ENCODE results near the gene TBCB.

The TBCB gene

DNA sequence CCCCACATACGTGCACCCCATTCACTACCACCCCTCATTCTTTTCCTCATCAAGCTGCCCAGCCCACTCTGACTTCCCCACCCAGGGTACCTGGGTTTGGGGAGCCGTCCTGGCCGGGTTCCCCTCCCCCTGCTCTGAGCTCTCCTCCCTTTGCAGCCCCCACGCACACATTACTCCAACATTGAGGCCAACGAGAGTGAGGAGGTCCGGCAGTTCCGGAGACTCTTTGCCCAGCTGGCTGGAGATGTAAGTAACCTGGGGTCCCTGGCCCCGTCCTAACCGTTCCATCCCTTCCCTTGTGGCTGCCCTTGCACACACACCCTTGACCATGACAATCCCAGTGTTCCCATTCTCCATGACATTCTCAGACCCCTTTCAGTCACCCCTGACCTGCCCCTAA, 27.2 kb downstream of the TBCB start:
- H3K27me3 ChIP-seq (ENCODE audit: control insufficient read depth, low read length), result no peaks in the 10 kb centered on the region
- H3K4me3 ChIP-seq (ENCODE audit: low read length), result no peak overlapping the region
- peaks cover 22% of the 10 kb centered on the region for H3K79me2 ChIP-seq (ENCODE audit: control insufficient read depth, low read length)
- no peak overlapping the region for H3K27ac ChIP-seq (ENCODE audit: low read depth, low read length)
- H4K20me1 ChIP-seq (ENCODE audit: control insufficient read depth, insufficient read depth, low read depth, low read length), result peaks cover 3% of the 10 kb centered on the region; the same call in 1 of the 2 replicates
- H3K4me2 ChIP-seq (ENCODE audit: low read length), result no peak overlapping the region
- peaks cover 11% of the 10 kb centered on the region for H3K4me1 ChIP-seq (ENCODE audit: control insufficient read depth, low read length)
- H3K9me3 ChIP-seq (ENCODE audit: control insufficient read depth, insufficient read depth, low read length), result no peaks in the 10 kb centered on the region
- no peaks in the 10 kb centered on the region for H3K9me2 ChIP-seq (replicated peaks; ENCODE audit: control insufficient read depth, low read length)
- no peak for TF ChIP-seq EZH2phosphoT487 (IDR thresholded peaks at IDR 0.05; ENCODE audit: borderline replicate concordance, low read length)
- TF ChIP-seq, protein P1, sequence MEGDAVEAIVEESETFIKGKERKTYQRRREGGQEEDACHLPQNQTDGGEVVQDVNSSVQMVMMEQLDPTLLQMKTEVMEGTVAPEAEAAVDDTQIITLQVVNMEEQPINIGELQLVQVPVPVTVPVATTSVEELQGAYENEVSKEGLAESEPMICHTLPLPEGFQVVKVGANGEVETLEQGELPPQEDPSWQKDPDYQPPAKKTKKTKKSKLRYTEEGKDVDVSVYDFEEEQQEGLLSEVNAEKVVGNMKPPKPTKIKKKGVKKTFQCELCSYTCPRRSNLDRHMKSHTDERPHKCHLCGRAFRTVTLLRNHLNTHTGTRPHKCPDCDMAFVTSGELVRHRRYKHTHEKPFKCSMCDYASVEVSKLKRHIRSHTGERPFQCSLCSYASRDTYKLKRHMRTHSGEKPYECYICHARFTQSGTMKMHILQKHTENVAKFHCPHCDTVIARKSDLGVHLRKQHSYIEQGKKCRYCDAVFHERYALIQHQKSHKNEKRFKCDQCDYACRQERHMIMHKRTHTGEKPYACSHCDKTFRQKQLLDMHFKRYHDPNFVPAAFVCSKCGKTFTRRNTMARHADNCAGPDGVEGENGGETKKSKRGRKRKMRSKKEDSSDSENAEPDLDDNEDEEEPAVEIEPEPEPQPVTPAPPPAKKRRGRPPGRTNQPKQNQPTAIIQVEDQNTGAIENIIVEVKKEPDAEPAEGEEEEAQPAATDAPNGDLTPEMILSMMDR (IDR thresholded peaks at IDR 0.05; ENCODE audit: low read depth, low read length, poor library complexity, severe bottlenecking), result no peak
- no peaks in the 10 kb centered on the region for H3F3A ChIP-seq (ENCODE audit: control insufficient read depth, insufficient read depth)
- peaks cover 36% of the 10 kb centered on the region for H3K36me3 ChIP-seq (ENCODE audit: control insufficient read depth, low read length)

DNA sequence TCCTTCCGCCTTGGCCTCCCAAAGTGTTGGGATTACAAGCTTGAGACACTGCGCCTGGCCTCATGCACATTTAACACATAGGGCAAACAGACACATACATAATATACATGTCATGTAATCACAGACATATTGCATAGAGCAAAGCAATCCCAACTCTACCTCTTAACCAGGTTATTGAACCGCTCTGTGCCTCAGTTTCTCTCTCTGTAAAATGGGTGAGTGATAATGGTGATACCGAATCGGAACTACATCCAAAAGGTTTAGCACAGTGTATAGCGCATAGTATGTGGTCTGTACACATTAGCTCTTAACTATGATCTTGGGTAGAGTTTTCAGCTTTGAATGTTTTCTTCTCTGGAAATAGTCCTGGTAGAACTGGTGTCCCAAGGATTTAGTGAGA, 29.4 kb downstream of the TBCB start:
- TF ChIP-seq, protein P1 (IDR thresholded peaks at IDR 0.05; ENCODE audit: low read depth, low read length, poor library complexity, severe bottlenecking), result no peak
- TF ChIP-seq EZH2phosphoT487 (IDR thresholded peaks at IDR 0.05; ENCODE audit: borderline replicate concordance, low read length), result no peak
- no peak overlapping the region for H3K4me3 ChIP-seq (ENCODE audit: low read length)
- H3K27ac ChIP-seq (ENCODE audit: low read depth, low read length), result no peak overlapping the region
- no peaks in the 10 kb centered on the region for H3K27me3 ChIP-seq (ENCODE audit: control insufficient read depth, low read length)
- no peak overlapping the region for H3K4me2 ChIP-seq (ENCODE audit: low read length)
- peaks cover 45% of the 10 kb centered on the region for H3K36me3 ChIP-seq (ENCODE audit: control insufficient read depth, low read length)
- peaks cover 8% of the 10 kb centered on the region for H3K4me1 ChIP-seq (ENCODE audit: control insufficient read depth, low read length)
- peaks cover 3% of the 10 kb centered on the region; the same call in 1 of the 2 replicates for H4K20me1 ChIP-seq (ENCODE audit: control insufficient read depth, insufficient read depth, low read depth, low read length)
- no peaks in the 10 kb centered on the region for H3F3A ChIP-seq (ENCODE audit: control insufficient read depth, insufficient read depth)
- H3K9me3 ChIP-seq (ENCODE audit: control insufficient read depth, insufficient read depth, low read length), result no peaks in the 10 kb centered on the region
- H3K79me2 ChIP-seq (ENCODE audit: control insufficient read depth, low read length), result peaks cover 22% of the 10 kb centered on the region
- H3K9me2 ChIP-seq (replicated peaks; ENCODE audit: control insufficient read depth, low read length), result no peaks in the 10 kb centered on the region

DNA sequence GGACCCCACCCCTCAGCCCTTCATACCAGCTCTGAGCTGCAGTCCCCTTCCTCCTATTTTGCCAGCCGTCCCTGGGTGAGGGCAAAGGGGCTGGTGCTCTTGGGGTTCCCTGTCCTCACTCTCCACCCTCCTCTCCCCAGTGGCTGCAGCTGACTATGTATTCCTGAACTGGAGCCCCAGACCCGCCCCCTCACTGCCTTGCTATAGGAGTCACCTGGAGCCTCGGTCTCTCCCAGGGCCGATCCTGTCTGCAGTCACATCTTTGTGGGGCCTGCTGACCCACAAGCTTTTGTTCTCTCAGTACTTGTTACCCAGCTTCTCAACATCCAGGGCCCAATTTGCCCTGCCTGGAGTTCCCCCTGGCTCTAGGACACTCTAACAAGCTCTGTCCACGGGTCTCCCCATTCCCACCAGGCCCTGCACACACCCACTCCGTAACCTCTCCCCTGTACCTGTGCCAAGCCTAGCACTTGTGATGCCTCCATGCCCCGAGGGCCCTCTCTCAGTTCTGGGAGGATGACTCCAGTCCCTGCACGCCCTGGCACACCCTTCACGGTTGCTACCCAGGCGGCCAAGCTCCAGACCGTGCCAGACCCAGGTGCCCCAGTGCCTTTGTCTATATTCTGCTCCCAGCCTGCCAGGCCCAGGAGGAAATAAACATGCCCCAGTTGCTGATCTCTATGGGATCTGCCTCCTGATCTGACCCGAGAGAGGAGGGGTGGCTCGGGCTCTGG, 34.6 kb downstream of the TBCB start:
- Histone ChIP-seq H4K20me1 (ENCODE audit: control insufficient read depth, insufficient read depth, low read depth, low read length) (no peaks in the 10 kb centered on the region), H3F3A (ENCODE audit: control insufficient read depth, insufficient read depth) (no peaks in the 10 kb centered on the region), H3K4me1 (ENCODE audit: control insufficient read depth, low read length) (no peaks in the 10 kb centered on the region), H3K9me3 (ENCODE audit: control insufficient read depth, insufficient read depth, low read length) (no peaks in the 10 kb centered on the region), H3K27ac (ENCODE audit: low read depth, low read length) (no peak overlapping the region), H3K4me3 (ENCODE audit: low read length) (no peak overlapping the region), H3K9me2 (replicated peaks; ENCODE audit: control insufficient read depth, low read length) (no peaks in the 10 kb centered on the region), H3K4me2 (ENCODE audit: low read length) (no peak overlapping the region), H3K27me3 (ENCODE audit: control insufficient read depth, low read length) (no peaks in the 10 kb centered on the region), H3K79me2 (ENCODE audit: control insufficient read depth, low read length) (no peaks in the 10 kb centered on the region), H3K36me3 (ENCODE audit: control insufficient read depth, low read length) (peaks cover 33% of the 10 kb centered on the region)
- TF ChIP-seq, protein P1 (IDR thresholded peaks at IDR 0.05; ENCODE audit: low read depth, low read length, poor library complexity, severe bottlenecking), result no peak
- TF ChIP-seq EZH2phosphoT487 (IDR thresholded peaks at IDR 0.05; ENCODE audit: borderline replicate concordance, low read length), result no peak

Data from DOHH2 (cell line).